ENCODE measurements around the gene CD72. TPM values are rescaled to one million over a fixed set of nuclear protein-coding genes. Genes with fewer than 3 reads are reported as not detected.

Gene CD72, protein sequence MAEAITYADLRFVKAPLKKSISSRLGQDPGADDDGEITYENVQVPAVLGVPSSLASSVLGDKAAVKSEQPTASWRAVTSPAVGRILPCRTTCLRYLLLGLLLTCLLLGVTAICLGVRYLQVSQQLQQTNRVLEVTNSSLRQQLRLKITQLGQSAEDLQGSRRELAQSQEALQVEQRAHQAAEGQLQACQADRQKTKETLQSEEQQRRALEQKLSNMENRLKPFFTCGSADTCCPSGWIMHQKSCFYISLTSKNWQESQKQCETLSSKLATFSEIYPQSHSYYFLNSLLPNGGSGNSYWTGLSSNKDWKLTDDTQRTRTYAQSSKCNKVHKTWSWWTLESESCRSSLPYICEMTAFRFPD
- 0.59 TPM for total RNA-seq
- long read RNA-seq, result 0 reads

DNA sequence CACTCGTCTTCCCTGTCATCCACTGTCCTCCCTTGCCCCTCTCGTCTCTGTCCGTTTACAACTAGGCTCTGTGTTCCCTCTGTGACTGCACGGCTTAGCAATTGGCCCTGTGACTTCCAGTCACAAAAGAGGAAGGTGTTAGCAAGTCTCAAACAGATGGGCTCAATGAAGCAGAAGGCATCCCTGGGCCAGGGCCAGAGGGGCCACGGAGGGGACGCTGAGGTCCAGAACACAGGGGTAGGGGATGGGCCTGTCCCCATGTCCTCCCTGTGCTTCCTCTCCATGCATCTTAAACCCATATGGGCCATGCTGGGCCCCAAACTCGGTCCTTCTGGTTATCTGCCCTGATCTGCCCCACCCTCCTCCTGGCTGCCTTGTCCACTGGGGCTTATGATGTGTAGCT, at the start of gene CD72:
TSS of gene CD72 (minus strand) at position 89 of the 403 bp plus-strand sequence. CDS start 110 bp downstream, outside the sequence.
- intact Hi-C loops (cut with DNase I), result no loop called here
- DNase-seq, result no peak
- ATAC-seq (ENCODE audit: poor library complexity), result peak; percentile 28

DNA sequence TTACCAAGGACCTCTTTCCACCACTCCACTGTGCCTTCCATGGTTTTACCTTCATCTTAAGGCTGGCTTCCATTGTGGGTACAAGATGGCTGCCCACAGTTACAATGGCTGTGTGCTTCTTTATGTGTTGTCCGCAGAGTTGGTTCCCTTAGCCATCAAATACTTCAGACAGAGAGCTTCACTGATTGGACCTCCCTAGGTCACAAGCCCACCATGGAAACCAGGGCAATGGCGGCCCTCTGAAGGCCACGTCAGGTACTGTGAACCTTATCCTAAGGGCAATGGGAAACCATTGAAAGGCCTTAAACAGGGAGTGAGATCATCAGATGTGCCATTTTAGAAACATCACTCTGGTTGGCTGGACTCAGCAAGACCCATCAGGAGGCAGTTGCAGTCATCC, 49.7 kb upstream of the CD72 start:
- ATAC-seq (ENCODE audit: poor library complexity) (no peak), DNase-seq (no peak)
- intact Hi-C loops (cut with DNase I), result no loop called here

DNA sequence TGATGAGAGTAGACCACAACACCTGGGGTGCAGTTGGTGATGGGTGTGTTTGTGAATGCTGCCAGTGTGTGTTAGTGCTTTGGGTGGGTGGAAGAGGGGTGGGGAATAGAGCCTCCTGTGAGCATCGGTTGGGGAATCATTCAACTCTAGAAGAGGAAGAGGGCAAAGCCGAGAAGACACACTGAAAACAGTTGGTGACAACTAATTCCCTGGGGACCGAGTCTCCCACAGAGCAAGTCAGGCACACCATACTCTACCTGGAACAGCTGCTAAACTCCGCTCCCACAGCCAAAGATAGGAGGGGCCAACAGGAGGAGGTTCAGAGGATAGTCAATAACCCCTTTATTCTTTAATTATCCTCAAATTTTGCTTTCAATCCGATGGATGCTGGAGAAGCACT, 48.3 kb upstream of the CD72 start:
- no peak for ATAC-seq (ENCODE audit: poor library complexity)
- no peak for DNase-seq
- intact Hi-C loops (cut with DNase I), result no loop called here

DNA sequence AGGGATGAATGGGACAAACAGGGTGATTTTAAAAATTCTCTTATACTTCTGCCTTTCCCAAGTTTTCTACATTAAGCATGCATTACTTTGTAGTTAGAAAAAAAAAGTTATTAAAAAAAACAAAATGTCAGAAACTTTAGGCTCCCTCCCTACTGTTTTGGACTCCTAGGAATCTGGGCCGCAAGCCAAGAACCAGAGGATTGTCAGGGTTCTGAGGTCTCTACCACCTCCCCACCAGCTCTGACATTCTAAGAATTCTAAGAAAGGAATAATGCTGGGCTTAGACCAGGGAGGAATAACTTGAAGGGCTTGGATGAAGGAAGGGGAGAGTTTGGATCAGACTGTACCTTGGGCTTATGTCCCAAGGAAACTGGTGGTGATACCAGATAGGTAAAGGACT, 47.8 kb upstream of the CD72 start:
- ATAC-seq (ENCODE audit: poor library complexity) (no peak), DNase-seq (no peak)
- intact Hi-C loops (cut with DNase I), result no loop called here

GRCh38 chr9:35665471-35665818, 47.2 kb upstream of the CD72 start:
- DNase-seq (no peak), ATAC-seq (ENCODE audit: poor library complexity) (no peak)
- intact Hi-C loops (cut with DNase I), result no loop called here

DNA sequence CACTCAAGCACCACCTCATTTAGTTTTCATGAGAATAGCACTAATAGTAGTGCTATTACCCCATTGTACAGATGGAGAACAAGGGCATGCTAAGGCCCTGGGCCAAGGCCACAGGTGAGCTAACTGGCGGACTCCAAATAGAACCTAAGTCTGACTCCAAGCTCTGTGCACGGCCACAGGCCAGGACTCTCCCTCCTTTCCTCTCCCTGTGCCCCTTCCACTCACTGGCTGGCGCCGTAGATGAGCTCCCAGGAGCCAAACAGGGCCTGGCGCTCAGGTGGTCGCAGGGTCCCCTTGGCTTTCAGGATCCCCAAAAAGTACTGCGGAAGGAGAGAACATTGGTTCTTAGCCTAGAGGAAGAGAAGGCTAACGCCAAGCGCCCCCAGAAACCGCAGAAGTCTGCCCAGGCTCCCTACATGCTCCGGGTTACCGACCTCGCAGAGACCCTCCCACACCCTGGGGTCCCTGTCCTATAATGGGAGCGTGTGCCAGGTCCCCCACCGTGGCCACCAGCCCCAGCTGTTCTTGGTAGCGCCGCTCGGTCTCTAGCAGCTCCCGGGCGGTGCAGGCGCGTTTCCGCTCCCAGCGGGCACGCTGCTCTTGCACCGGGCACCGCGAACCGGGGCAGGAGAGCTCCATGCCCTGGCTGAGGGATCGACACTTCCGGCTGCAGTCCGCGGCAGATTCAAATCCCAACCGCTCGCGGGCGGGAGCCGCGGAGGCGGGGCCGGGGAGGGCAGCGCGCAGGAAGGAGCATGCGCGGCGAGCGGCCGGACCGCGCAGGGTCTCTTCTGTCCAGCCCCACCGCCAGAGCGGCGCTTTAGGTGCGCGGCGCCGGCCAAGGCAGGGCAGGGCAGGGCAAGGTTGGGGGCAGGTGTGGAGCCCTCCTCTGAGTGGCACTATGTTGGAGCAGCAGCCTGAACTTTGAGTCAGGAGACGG, 46.6 kb upstream of the CD72 start, which contains the start of gene ARHGEF39:
TSS of gene ARHGEF39 (minus strand) at position 665 of the 940 bp plus-strand sequence. CDS start at position 639, 26 bp downstream.
- peak; percentile 89 for DNase-seq
- intact Hi-C loops (cut with DNase I), result loop anchor here (5.0 kb wide), 2 partner anchors 32 to 62 kb away; no protein-coding TSS in a partner anchor
- ATAC-seq (ENCODE audit: poor library complexity), result peak; percentile 89

DNA sequence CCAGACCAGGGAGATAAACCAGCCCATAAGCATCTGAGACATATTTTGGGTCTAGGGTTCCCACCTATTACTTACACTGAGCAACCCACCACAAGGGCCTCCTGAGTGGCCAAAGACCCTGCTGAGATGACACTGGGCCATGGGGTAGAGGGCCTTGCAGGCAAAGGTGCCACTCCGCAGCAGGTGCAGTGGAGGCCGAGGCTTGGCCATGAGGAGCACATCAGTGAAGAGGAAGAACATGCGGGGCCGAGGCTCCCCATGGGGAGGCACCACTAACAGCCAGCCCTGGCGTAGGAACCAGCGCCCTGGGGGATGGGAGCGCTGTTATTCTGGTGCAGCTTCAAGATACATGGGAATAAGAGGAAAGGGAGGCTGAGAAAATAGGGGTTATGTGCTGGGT, 44.2 kb upstream of the CD72 start:
- ATAC-seq (ENCODE audit: poor library complexity) (no peak), DNase-seq (no peak)
- intact Hi-C loops (cut with DNase I), result loop anchor here (5.0 kb wide), 2 partner anchors 35 to 65 kb away; no protein-coding TSS in a partner anchor

GRCh38 chr9:35661756-35662350, 43.6 kb upstream of the CD72 start:
- intact Hi-C loops (cut with DNase I), result loop anchor here (5.0 kb wide), 2 partner anchors 35 to 65 kb away; no protein-coding TSS in a partner anchor
- no peak for DNase-seq
- ATAC-seq (ENCODE audit: poor library complexity), result no peak

GRCh38 chr9:35660966-35661415, 42.8 kb upstream of the CD72 start:
- ATAC-seq (ENCODE audit: poor library complexity) (no peak), DNase-seq (no peak)
- intact Hi-C loops (cut with DNase I), result loop anchor here (5.0 kb wide), 2 partner anchors 36 to 66 kb away; no protein-coding TSS in a partner anchor

DNA sequence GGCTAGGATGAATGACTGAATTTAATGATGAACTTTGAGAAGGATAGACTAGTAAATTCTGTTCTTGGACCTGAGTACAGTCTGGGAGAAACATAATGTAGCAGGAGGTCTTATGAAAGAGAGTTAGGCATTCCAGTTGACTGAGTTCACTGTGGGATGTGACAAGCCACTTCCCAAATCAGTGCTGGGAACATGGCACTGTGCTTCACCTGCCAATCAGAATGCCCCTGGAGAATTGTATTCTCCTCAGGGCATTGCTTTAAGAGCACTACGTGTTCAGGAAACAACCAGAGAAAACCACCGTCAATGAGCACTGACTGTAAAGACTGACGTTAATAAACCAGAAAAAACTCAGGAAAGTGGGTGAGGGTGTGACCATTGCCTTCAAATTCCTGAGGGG, 41.1 kb upstream of the CD72 start:
- intact Hi-C loops (cut with DNase I), result no loop called here
- DNase-seq (no peak), ATAC-seq (ENCODE audit: poor library complexity) (peak; percentile 18)

GRCh38 chr9:35658968-35659220, 40.7 kb upstream of the CD72 start:
- intact Hi-C loops (cut with DNase I), result no loop called here
- ATAC-seq (ENCODE audit: poor library complexity) (peak; percentile 4), DNase-seq (peak; percentile 70)

- DNase-seq (peak; percentile 91), ATAC-seq (ENCODE audit: poor library complexity) (peak; percentile 87)
- intact Hi-C loops (cut with DNase I), result no loop called here
Measured at GRCh38 chr9:35658137-35658967, 40.1 kb upstream of the CD72 start, which contains the start of gene CCDC107. TSS of gene CCDC107 (plus strand) at chr9:35658292. CDS start at chr9:35658380, 88 bp downstream.

- intact Hi-C loops (cut with DNase I), result no loop called here
- ATAC-seq (ENCODE audit: poor library complexity) (peak; percentile 94), DNase-seq (peak; percentile 98)
Measured at GRCh38 chr9:35657546-35658136, 39.4 kb upstream of the CD72 start, which contains the start of gene RMRP. TSS of gene RMRP (minus strand) at chr9:35658019.

DNA sequence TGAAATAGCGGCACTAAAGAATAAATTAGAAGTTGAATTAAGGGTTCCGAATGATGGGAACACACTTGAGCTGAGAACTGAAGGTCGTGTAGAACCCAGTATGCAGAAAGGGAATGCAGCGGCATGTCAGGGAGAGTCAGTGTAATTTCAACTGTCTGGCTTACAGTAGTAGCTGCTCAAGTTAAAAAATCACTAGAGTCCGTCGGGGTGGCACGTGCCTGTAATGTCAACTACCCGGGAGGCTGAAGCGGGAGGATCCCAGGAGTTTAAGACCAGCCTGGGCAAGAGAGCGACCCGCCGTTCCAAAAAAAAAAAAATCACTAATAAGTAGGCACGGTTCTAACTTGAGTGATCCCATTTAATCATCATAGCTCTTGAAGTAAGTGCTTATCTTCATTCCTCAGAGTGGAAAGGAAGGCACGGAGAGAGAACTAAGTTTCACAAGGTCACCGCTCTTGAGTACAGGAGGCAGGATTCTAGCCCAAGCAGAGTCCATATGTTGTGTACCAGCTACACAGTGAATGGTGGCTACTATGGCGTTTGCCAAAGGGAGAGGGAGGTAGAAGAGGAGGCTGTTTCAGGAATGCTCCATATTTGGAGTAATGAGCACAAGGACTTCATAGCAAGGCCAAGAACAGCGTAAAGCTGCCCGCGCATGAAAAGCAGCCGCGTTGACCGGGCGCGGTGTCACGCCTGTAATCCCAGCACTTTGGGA, 38.8 kb upstream of the CD72 start:
- intact Hi-C loops (cut with DNase I), result no loop called here
- ATAC-seq (ENCODE audit: poor library complexity), result peak; percentile 2
- DNase-seq, result no peak

DNA sequence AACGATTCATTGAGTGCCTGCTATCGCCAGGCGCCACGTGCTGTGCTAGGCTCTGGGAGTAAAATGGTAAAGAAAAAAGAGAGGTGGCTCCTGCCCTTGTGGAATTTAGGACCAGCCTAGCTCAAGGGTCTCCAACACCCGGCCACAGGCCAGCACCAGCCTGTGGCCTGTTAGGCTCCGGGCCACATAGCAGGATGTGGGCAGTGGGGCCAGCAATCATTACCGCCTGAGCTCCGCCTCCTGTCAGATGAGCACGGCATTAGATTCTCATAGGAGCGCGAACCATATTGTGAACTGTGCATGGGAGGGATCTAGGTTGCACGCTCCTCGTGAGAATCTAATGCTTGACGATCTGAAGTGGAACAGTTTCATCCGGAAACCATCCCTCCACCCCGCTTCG, 38.1 kb upstream of the CD72 start:
- no peak for ATAC-seq (ENCODE audit: poor library complexity)
- intact Hi-C loops (cut with DNase I), result no loop called here
- DNase-seq, result no peak

DNA sequence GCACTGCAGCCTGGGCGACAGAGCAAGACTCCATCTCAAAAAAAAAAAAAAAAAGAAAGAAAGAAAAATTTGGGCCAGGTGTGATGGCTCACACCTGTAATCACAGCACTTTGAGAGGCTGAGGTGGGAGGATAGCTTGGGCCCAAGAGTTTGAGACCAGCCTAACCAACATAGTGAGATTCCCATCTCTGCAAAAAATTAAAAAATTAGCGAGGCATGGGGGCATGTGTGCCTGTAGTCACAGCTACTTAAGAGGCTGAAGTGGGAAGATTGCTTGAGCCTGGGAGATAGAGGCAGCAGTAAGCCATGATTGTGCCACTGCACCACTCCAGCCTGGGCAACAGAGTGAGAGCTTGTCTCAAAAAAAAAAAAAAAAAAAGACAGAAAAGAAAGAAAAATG, 35.4 kb upstream of the CD72 start:
- intact Hi-C loops (cut with DNase I), result no loop called here
- no peak for DNase-seq
- ATAC-seq (ENCODE audit: poor library complexity), result no peak

DNA sequence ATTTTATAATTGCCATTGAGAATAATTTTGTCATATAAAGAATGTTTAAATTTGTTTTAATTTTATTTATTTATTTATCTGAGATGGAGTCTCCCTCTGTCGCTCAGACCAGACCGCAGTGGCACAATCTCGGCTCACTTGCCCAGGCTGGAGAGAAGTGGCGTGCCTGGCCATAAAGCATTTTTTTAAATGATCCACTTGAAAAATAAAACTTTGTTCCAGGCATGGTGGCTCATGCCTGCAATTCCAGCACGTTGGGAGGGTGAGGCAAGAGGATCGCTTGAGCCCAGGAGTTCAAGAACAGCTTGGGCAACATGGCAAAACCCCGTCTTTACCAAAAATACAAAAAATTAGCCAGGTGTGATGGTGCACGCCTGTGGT, 34.6 kb upstream of the CD72 start:
- intact Hi-C loops (cut with DNase I), result no loop called here
- no peak for DNase-seq
- no peak for ATAC-seq (ENCODE audit: poor library complexity)

Measured in Right ventricle myocardium superior (tissue), 1 donor.